ENCODE results near the gene BRD3OS. TPM values are rescaled to one million over a fixed set of nuclear protein-coding genes. Genes with fewer than 3 reads are reported as not detected.

Gene BRD3OS
- total and polyA plus RNA-seq, 2 of the 13 experiments (the other 11 are each of a cell fraction or from before 2014, with no cell fraction given) = 4.9 to 5.7 TPM

GRCh38 chr9:133978226-133978898 is 46.9 kb upstream of the BRD3OS start (continued):
- no peak for TF ChIP-seq ZNF572 (CRISPR knock-in tag; IDR thresholded peaks at IDR 0.05)
- no peak for TF ChIP-seq MAZ (IDR thresholded peaks at IDR 0.05; ENCODE audit: borderline replicate concordance, low read depth, low read length)
- TF ChIP-seq MAZ (CRISPR knock-in tag; IDR thresholded peaks at IDR 0.05; ENCODE audit: low read depth) = no peak
- no peak for TF ChIP-seq ZNF639 (CRISPR knock-in tag; conservative IDR thresholded peaks at IDR 0.05)
- TF ChIP-seq CC2D1A (CRISPR knock-in tag; IDR thresholded peaks at IDR 0.05) = no peak
- no peak; the same call in none of the 2 replicates for TF ChIP-seq SP4 (CRISPR knock-in tag; IDR thresholded peaks at IDR 0.05)
- TF ChIP-seq SMARCC2 (IDR thresholded peaks at IDR 0.05) = no peak
- TF ChIP-seq ZNF230 (CRISPR knock-in tag; IDR thresholded peaks at IDR 0.05) = no peak
- TF ChIP-seq KLF16 (CRISPR knock-in tag; IDR thresholded peaks at IDR 0.05) = peak in 1 of 2 experiments; percentile 69; a peak in 1 of 4 replicates
- TF ChIP-seq ZNF121 (CRISPR knock-in tag; IDR thresholded peaks at IDR 0.05) = peak; percentile 99
- no peak for TF ChIP-seq TEF (CRISPR knock-in tag; IDR thresholded peaks at IDR 0.05)
- TF ChIP-seq NFE2L2 (IDR thresholded peaks at IDR 0.05; ENCODE audit: low read length) = no peak
- TF ChIP-seq, protein P1, sequence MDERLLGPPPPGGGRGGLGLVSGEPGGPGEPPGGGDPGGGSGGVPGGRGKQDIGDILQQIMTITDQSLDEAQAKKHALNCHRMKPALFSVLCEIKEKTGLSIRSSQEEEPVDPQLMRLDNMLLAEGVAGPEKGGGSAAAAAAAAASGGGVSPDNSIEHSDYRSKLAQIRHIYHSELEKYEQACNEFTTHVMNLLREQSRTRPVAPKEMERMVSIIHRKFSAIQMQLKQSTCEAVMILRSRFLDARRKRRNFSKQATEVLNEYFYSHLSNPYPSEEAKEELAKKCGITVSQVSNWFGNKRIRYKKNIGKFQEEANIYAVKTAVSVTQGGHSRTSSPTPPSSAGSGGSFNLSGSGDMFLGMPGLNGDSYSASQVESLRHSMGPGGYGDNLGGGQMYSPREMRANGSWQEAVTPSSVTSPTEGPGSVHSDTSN (CRISPR knock-in tag; IDR thresholded peaks at IDR 0.05) = peak; percentile 38; the same call in 1 of the 2 replicates
- TF ChIP-seq ZNF17 (CRISPR knock-in tag; IDR thresholded peaks at IDR 0.05) = 0 out of 2 replicates have a peak, but pooled peaks have one; percentile 8
- no peak for TF ChIP-seq SUZ12 (IDR thresholded peaks at IDR 0.05; ENCODE audit: low read depth, low read length)
- TF ChIP-seq, protein P2, sequence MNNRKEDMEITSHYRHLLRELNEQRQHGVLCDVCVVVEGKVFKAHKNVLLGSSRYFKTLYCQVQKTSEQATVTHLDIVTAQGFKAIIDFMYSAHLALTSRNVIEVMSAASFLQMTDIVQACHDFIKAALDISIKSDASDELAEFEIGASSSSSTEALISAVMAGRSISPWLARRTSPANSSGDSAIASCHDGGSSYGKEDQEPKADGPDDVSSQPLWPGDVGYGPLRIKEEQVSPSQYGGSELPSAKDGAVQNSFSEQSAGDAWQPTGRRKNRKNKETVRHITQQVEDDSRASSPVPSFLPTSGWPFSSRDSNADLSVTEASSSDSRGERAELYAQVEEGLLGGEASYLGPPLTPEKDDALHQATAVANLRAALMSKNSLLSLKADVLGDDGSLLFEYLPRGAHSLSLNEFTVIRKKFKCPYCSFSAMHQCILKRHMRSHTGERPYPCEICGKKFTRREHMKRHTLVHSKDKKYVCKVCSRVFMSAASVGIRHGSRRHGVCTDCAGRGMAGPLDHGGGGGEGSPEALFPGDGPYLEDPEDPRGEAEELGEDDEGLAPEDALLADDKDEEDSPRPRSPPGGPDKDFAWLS (CRISPR knock-in tag; IDR thresholded peaks at IDR 0.05; ENCODE audit: borderline replicate concordance) = no peak
- TF ChIP-seq GATAD2A (CRISPR knock-in tag; IDR thresholded peaks at IDR 0.05) = peak; percentile 92
- TF ChIP-seq ZNF12 (CRISPR knock-in tag; IDR thresholded peaks at IDR 0.05) = peak; percentile 61; the same call in 1 of the 2 replicates
- TF ChIP-seq, protein P3, sequence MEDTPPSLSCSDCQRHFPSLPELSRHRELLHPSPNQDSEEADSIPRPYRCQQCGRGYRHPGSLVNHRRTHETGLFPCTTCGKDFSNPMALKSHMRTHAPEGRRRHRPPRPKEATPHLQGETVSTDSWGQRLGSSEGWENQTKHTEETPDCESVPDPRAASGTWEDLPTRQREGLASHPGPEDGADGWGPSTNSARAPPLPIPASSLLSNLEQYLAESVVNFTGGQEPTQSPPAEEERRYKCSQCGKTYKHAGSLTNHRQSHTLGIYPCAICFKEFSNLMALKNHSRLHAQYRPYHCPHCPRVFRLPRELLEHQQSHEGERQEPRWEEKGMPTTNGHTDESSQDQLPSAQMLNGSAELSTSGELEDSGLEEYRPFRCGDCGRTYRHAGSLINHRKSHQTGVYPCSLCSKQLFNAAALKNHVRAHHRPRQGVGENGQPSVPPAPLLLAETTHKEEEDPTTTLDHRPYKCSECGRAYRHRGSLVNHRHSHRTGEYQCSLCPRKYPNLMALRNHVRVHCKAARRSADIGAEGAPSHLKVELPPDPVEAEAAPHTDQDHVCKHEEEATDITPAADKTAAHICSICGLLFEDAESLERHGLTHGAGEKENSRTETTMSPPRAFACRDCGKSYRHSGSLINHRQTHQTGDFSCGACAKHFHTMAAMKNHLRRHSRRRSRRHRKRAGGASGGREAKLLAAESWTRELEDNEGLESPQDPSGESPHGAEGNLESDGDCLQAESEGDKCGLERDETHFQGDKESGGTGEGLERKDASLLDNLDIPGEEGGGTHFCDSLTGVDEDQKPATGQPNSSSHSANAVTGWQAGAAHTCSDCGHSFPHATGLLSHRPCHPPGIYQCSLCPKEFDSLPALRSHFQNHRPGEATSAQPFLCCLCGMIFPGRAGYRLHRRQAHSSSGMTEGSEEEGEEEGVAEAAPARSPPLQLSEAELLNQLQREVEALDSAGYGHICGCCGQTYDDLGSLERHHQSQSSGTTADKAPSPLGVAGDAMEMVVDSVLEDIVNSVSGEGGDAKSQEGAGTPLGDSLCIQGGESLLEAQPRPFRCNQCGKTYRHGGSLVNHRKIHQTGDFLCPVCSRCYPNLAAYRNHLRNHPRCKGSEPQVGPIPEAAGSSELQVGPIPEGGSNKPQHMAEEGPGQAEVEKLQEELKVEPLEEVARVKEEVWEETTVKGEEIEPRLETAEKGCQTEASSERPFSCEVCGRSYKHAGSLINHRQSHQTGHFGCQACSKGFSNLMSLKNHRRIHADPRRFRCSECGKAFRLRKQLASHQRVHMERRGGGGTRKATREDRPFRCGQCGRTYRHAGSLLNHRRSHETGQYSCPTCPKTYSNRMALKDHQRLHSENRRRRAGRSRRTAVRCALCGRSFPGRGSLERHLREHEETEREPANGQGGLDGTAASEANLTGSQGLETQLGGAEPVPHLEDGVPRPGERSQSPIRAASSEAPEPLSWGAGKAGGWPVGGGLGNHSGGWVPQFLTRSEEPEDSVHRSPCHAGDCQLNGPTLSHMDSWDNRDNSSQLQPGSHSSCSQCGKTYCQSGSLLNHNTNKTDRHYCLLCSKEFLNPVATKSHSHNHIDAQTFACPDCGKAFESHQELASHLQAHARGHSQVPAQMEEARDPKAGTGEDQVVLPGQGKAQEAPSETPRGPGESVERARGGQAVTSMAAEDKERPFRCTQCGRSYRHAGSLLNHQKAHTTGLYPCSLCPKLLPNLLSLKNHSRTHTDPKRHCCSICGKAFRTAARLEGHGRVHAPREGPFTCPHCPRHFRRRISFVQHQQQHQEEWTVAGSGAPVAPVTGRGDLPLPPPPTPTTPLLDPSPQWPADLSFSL (CRISPR knock-in tag; IDR thresholded peaks at IDR 0.05) = no peak
- TF ChIP-seq ISL2 (CRISPR knock-in tag; IDR thresholded peaks at IDR 0.05) = peak; percentile 14; the same call in 1 of the 2 replicates
